Upper lobe of left lung (tissue), 4 donors: ENCODE data around the gene PRKG1.

ENCODE experiments used
- CTCF ChIP-seq, 6 experiments: fragments of 450-650 bp in 4 of 6; fragments of 200-600 bp in 2 of 6; sonication (generic) in 2 of 6; IDR thresholded peaks; one replicate each; pipeline ENCODE4 v1.5.1; 2016 to 2019; ENCODE audit warnings: antibody characterized with exemption in 6 of 6
- POLR2A ChIP-seq, 4 donors: fragments of 450-650 bp; IDR thresholded peaks; one replicate each; pipeline ENCODE4 v1.5.1; 2016 to 2017; ENCODE audit warnings: antibody characterized with exemption in 4 of 4, mild to moderate bottlenecking in 2 of 4
- POLR2AphosphoS5 ChIP-seq, 2 donors: sonication (generic); formaldehyde crosslinking; IDR thresholded peaks; one replicate each; pipeline ENCODE4 v1.5.1; 2017; ENCODE audit warnings: antibody characterized with exemption in 2 of 2

GRCh38 chr10:51239006-51239405, 164.7 kb downstream of the PRKG1 start:
- TF ChIP-seq CTCF (IDR thresholded peaks at IDR 0.05) (no peak), POLR2AphosphoS5 (IDR thresholded peaks at IDR 0.05) (no peak), POLR2A (IDR thresholded peaks at IDR 0.05) (no peak)
